Thyroid gland (tissue), 4 donors: ENCODE results near the gene ARMC10.

Source experiments
- CTCF ChIP-seq, 6 experiments: fragments of 200-600 bp in 3 of 6; fragments of 450-650 bp in 3 of 6; sonication (generic) in 3 of 6; IDR thresholded peaks; one replicate each; pipeline ENCODE4 v1.5.1; 2016 to 2019; ENCODE audit warnings: antibody characterized with exemption in 6 of 6, mild to moderate bottlenecking in 2 of 6, inconsistent platforms in 1 of 6, moderate library complexity in 1 of 6
- POLR2A ChIP-seq, 2 donors: fragments of 450-650 bp; IDR thresholded peaks; one replicate each; pipeline ENCODE4 v1.6.1; 2017; ENCODE audit warnings: antibody characterized with exemption in 2 of 2, mild to moderate bottlenecking in 2 of 2, moderate library complexity in 1 of 2

GRCh38 chr7:103080923-103081322 lies 6.0 kb downstream of the ARMC10 start:
- TF ChIP-seq CTCF (IDR thresholded peaks at IDR 0.05): no peak
- TF ChIP-seq POLR2A (IDR thresholded peaks at IDR 0.05): no peak
